TTC549 (cell line): ENCODE data around the gene GSS.

Experiments
- FAIRE-seq: peaks from 2 replicates; lab custom pipeline; 2012; peaks lifted over from hg19 to GRCh38; lab: Jason Lieb, UNC

GSS gene

DNA sequence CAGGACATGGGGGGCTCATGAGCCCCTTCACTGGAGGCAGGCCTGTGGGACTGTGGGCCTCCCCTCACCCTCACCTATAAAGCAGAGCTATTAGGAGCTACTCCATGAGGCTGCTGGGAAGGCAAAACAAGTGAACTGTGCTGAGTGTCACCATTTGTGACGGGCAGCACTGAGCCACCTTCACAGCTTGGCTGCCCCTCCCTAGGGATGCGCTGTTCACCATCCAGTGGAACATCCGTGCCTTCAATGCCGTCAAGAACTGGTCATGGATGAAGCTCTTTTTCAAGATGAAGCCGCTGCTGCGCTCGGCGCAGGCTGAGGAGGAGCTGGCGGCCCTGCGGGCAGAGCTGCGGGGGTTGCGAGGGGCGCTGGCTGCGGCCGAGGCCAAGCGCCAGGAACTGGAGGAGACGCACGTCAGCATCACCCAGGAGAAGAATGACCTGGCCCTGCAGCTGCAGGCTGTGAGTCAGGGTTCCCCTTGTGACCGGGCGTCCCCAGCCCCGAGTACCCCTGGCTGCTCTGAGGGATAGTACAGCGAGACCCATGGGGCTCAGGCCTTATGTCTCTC is 38.4 kb upstream of the GSS start:
- no peak for FAIRE-seq

DNA sequence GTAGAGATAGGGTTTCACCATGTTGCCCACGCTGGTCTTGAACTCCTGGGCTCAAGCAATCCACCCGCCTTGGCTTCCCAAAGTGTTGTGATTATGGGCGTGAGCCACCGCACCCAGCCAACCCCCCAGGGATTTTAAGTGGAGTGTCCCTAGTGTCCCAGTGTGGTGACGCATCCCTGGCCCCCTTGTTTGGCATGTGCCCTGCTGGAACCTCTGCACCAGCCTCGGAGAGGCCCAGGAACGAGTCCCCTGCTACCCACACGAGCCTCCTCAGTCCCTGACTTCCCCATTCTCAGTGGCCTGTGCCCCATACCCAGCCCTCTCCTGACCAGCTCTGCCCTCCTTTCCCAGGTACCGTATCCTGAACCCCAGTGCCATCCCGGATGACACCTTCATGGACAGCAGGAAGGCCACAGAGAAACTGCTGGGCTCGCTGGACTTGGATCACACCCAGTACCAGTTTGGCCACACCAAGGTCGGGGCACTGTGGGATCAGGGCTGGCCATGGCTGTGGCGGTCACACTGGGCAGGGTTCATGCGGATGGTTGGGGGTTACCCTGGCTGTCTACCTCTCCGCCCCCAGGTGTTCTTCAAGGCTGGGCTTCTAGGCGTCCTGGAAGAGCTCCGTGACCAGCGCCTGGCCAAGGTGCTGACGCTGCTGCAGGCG is 37.3 kb upstream of the GSS start:
- no peak for FAIRE-seq

DNA sequence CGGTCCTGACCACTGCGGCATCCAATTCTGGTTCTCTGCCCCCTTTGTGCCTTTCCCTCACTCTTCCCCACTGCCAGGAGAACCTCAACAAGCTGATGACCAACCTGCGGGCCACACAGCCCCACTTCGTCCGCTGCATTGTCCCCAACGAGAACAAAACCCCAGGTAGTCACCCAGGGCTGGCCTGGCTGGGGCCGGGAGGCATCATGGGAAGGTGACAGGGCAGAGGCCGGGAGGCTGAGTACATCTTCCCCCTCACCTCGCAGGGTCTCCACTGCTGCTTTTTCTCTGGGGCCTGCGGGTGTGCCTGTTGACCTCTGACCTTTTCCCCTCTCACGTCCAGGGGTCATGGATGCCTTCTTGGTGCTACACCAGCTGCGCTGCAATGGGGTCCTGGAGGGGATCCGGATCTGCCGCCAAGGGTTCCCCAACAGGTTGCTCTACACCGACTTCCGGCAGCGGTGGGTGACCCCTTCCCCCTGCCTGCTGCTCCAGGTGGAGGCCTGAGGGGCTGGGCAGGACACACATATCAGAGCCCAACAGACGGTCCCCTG is 35.1 kb upstream of the GSS start:
- FAIRE-seq, result no peak

DNA sequence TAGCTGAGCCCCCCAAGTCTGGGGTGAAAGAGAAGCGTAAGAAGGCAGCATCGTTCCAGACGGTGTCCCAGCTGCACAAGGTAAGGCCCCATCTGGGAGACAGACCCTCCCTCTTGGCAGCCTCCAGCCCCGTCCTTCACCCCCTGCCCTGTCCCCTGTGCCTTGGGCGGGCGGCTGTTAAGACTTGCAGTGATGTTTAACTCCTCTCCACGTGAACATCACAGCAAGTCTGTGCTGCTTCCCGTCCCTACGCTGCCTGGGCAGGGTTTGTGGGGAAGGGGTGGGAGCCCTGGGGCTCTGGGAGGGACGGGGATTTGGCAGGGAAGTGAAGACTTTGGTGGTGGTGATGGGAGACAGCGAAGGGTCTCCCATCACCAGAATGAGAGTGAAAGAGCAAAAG is 34.6 kb upstream of the GSS start:
- no peak for FAIRE-seq

DNA sequence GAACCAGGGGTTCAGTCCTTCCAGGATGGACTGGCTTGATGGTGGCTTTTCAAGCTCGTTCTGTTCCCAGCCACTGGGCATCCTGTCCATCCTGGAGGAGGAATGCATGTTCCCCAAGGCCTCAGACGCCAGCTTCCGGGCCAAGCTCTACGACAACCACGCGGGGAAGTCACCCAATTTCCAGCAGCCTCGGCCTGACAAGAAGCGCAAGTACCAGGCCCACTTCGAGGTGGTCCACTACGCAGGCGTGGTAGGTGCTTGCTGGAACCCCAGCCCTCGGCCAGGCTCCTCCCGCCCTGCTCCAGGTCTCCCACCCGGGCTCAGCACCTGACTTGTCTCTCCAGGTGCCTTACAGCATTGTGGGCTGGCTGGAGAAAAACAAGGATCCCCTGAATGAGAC is 34.1 kb upstream of the GSS start:
- FAIRE-seq, result no peak

DNA sequence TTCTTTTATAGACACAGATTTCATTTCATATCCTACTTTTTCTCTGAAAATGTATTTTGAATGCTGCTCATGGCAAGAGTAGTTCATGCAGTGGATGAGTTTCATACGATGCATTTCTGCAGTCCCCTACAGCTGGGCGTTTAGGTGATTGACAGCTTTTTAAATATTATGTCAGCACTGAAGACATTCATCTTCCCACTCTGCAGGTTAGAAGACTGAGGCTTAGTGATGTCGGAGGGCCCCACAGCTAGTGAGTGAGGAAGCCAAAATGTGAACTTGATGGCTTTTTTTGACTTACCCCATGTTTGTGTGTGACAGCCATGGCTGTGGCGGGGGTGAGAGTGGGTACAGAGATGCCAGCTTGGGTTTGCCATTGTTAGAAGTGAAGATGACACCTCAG is 33.5 kb upstream of the GSS start:
- FAIRE-seq, result no peak

DNA sequence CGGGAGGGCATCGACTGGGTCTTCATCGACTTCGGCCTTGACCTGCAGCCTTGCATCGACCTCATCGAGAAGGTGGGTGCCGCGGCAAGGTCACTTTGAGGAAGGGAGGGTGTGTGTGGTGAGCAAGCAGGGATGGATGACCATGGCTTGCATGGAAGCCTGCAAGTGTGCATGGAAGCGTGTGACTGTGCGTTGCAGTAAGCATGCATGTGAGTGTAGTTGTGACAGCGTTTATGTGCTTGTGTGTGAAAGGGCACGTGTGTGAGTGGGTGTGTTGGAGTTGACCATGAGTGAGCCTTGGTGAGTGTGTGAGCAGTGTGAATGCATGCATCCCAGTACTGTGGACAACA is 32.6 kb upstream of the GSS start:
- no peak for FAIRE-seq

DNA sequence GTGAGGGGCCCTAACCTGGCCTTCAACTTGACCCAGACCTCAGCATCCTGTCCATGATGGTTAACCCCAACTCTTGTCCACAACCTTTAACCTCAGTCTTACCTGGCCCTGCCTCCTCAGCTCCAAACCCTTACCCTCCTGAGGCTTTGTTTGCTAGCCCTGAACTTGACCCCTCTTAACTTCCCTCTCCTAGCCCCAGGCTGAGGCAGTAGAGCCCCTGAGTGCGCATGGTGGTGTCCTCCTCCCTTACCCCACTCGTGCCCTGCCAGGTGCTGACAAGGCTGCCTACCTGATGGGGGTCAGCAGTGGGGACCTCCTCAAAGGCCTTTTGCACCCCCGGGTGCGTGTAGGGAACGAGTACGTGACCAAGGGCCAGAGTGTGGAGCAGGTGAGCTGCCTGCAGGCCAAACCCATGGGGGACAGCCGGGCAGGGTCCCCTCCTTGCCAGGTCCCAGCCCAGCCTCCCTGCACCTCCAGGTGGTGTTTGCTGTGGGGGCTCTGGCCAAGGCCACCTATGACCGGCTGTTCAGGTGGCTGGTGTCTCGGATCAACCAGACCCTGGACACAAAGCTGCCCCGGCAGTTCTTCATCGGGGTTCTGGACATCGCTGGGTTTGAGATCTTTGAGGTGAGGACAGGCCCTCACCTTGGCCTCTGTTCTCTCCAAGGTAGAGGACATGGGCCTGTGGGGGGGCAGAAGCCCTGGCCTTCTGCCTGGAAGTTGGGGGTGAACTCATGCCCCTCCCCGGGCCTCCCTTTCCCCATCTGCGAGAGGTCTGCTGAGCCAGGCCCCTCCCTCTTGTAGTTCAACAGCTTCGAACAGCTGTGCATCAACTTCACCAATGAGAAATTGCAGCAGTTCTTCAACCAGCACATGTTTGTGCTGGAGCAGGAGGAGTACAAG is 31.9 kb upstream of the GSS start:
- FAIRE-seq, result no peak

DNA sequence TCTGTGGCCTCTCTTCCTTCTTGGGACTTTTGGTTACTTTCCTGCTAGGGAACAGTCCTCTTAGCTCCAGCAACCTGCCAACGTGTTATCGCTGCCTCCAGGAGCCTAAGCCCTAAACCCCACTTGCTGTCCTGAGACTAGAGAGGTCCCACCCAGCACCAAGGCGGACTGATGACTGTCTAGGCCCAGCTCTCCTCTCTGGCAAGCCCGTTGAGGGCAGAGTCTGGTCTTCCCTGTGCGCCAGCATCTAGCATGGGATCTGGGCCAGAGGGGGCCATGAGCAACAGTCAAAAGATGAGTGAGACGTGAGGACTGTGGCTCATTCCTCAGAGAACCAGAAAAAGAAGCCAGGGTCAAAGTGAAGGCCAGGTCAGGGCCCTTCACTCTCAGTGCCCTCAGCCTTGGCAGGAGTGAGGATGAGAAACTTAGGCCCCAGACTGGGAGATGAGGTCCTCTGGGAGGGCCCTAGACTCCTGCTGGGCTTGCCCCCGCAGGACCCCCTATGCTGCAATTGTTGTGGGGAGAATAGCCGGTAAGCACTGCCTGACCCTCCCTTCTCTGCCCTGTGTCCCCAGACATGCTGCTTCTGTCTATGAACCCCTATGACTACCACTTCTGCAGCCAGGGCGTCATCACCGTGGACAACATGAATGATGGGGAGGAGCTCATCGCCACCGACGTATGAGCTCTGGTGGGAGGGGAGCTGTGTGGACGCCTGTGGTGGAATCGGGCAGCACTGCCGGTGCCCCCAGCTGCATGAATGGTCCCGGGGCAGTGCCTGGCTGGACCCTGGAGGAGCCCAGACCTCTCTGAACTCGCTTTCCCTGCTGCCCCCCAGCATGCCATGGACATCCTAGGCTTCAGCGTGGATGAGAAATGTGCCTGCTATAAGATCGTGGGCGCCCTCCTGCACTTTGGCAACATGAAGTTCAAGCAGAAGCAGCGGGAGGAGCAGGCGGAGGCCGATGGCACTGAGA is 31.0 kb upstream of the GSS start:
- no peak for FAIRE-seq

DNA sequence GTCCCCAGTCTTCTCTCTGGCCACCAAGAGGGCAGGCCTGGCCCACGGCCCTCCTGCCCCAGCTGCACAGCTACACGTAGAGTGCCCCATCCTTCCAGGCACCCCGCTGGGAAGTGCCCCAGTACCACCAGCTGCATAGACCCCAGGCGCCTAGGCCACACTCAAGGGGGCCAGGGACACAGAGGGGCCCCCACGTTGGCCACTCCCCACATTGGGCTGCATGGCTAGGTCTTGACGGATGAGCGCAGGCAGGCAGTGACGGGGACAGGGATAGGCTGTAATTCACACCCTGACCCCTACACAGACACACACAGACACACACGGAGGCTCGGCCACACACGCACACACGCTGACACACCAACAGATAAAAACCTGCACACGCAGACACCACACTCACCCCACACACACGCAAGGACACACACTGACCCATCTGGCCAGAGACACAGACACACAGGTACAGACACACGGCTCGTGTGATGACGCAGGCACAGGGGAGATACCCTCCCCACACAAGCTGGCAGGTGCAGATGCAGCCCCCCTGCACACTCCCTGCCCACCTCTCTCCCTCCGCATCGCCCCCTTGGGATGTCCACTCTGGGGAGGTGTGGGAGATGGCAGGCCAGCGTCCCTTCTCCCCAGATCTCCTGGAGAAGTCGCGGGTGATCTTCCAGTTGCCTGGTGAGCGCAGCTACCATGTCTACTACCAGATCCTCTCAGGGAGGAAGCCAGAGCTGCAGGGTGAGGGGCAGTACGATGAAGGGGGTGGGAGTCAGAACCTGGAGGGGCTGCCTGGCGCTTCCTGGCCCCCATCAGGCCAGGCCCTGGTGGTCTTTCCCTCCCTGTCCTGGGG is 30.1 kb upstream of the GSS start:
- no peak for FAIRE-seq

DNA sequence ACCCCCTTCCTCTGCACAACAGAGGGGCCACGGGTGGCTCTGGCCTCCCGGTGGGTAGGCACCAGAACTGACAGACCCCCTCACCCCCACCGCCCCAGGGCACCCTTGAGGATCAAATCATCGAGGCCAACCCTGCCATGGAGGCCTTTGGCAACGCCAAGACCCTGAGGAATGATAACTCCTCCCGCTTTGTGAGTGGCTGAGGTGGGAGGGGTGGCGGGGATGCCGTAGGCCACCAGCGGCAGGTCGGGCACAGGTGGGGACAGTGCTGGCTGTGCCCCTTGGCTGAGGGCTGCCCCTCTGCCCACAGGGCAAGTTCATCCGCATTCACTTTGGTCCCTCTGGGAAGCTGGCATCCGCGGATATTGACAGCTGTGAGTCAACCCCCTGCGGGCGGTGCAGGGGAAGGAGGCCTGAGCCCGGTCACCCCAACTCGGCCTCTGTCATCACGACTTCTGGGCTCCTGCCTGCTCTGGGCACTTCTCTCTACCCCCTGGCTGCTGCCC is 29.2 kb upstream of the GSS start:
- no peak for FAIRE-seq

DNA sequence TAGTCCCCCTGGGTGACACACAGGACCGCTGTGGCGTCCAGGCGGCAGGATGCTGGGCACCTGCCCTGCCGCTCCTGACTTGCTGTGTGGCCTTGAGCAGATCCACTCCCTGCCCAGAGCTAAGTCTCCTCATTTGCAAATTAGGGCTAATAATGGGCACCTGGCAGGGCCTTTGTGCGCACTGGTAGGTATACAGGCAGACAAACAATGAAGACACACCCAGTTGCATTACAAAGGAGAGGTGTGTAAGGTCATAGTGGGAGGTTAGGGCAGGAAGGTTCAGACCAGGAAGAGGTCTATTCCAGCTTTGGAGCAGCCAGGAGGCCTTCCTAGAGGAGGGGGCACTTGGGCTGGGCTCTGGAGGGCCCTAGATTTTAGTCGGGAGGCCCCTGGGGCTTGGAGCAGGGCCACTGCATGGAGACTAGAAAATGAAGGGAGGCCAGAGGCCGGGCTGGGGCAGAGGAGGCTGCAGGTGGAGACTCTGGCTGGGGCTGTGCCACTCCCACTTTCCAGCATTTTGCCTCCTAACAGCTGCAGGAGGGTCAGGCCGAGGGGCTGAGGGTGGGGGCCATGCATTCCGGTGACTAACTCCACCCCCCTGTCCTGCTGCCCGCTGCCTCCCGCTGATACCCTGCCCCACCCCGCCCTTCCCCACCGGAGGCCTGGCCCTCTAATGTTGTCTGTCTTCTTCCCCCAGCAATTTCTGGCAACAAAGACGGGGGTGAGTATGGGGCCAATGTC is 28.6 kb upstream of the GSS start:
- FAIRE-seq, result no peak

DNA sequence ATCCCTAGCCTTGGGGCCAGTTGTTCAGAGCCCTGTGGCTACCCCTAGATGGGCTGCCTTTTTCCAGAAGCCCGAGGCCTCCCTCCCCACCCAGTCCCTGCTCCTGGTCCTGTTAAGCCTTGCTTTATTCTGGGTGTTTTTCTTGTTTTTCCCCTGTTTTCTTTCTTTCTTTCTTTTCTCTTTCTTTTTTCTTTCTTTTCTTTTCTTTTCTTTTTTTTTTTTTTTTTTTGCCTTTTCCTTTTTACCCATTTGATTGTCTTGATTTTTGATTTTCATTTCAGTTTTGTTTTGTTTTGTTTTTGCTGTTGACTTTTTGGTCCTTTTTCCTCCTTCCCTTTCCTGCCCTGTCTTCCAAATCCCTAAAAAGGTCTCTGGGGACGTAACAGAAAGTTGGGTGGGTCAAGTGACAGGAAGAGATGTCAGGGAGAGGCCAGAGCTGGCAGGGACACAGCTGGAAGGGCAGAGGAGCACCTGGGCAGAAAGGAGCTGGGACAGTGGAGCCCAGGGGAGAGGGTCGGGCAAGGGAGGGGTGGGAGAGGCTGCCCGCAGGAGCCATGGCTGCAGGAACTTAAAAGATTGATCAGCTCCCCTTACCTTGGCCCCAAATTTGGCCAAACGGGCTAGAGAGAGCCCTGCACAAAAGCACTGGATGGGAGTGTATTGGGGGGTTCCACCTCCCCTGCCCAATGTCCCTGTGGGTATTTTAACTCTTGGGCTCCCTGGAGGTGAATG is 27.6 kb upstream of the GSS start:
- FAIRE-seq, result no peak

DNA sequence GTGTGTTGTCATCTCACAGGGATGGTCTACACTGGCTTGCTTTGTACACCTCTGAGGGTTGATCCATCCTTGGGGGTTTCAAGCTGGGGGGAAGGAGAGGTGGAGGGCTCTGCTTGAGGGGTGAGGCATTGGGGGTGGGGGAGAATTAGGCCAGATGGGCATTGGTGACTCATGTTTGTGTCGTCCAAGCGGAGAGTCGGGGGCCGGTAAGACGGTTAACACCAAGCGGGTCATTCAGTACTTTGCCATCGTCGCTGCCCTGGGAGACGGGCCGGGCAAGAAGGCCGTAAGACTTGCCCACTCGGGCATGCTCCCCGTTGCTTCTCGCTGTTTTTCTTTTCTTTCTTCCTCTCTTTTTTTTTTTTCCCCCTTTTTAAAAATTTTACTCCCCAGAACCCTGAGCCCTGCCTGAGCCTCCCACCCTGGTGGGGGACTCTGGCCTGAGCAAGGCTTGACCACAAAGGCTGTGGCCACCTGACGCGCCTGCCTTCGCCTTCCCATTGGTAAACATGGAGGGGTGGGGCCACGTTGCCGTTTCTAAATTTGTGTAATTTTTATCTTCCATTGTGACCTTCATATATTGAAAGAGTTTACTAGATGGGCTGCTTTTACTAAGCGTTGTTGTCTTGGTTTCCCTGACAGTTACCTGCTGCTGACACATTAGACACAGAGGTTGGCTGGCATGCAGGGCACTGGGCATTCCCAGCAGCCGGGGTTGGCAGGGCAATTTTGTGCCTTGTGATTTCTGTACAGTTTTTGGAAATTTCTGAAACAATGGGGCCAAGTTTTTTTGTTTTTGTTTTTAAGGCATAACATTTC is 26.9 kb upstream of the GSS start:
- no peak for FAIRE-seq

DNA sequence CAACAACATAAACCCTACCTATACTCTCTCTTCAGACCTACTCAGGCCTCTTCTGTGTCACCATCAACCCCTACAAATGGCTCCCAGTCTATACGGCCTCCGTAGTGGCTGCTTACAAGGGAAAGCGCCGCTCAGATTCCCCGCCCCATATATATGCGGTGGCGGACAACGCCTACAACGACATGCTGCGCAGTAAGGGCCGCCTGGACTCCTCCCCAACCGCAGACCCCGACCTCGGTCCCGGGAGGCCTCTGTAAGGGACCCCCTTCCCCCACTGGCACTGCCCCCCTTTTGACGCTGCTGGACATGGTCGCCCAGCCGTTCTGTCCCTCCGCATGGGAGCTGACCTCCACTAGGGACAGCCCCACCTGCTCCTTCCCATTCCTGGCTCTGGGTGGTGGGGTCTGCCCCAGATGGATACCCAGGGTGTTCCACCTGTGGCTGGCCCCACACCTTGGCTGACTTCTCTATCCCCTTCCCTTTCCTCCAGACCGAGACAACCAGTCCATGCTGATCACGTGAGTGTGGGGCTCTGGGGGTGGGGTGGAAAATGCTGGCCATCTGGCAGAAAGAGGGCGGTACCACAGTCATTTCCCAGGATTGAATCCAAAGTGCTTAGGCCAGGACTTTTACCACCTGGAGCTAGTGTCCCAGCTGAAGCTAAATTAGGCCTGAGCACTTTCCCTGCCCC is 25.1 kb upstream of the GSS start:
- no peak for FAIRE-seq

DNA sequence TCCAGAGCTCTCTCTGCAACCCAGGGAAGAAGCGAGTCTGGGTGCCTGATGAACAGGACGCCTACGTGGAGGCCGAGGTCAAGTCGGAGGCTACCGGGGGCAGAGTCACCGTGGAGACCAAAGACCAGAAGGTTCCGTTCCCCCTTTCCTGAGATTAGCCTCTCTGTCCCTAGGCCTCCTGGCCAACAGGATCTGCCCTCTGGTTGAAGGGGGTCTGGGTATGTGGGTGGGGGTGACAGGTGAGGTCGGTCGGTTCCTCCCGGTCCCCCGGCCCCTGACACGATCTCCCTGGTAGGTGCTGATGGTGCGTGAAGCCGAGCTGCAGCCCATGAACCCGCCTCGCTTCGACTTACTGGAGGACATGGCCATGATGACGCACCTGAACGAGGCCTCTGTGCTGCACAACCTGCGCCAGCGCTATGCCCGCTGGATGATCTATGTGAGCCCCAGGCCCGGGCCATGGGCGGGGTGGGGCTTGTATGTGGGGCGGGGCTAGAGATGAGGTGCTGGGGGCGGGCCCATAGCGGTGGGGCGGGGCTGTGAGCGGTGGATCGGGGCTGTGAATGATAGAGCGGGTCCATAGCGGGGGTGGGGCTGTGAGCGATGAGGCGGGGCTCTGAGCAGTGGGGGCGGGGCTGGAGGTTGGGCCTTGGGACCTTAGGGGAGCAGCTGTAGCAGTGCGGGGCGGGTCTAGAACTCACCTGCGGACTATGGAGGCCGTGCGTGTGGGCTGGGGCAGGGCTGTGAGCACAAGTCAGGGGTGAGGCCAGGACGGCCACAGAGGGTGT is 24.0 kb upstream of the GSS start:
- FAIRE-seq, result no peak

DNA sequence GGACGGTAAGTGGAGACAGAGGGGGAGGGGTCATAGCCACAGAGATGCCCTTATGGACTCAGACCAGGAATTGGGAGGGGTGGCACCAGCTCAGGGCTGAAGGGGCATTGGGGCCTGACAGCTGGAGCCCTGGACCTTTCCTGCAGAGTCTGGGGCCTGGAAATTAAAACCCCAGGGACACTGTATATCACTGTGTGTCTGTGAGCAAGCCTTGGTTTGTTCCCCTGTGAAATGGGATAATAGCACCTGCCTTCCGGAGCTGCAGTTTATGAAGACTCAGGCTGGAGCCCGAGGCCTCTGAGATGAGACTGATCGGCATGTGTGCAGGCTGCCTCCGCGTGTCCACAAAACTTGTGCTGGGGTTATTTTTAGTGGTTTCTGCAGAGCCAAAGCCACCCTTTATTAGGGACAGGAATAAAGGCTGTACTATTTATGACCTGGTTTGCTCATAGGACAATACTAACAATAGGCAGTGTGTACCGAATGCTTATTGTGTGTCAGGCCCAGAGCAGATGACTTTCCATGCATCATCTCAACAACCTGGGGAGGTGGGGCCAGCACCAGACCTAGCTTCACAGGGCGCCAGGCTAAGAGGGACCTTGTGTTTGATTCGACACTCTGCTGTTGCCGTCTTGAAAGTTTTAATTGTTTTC is 22.6 kb upstream of the GSS start:
- no peak for FAIRE-seq
